ENCODE data around the gene HS6ST1. TPM values are rescaled to one million over a fixed set of nuclear protein-coding genes. Genes with fewer than 3 reads are reported as not detected.

HS6ST1 gene
- total RNA-seq, 1 experiment from 2014 or later: 22.0 TPM

GRCh38 chr2:128234613-128235012, 84.1 kb downstream of the HS6ST1 start:
- Histone ChIP-seq H3K36me3 (ENCODE audit: control insufficient read depth, insufficient read depth, low read length) (no peaks in the 10 kb centered on the region), H3K27me3 (ENCODE audit: control insufficient read depth, insufficient read depth, low read length) (no peaks in the 10 kb centered on the region), H3K4me1 (ENCODE audit: control insufficient read depth, insufficient read depth, low read length) (0 out of 2 replicates have a peak, but pooled peaks cover 3% of the 10 kb centered on the region), H3K27ac (ENCODE audit: low read length) (no peak overlapping the region), H3K4me3 (ENCODE audit: low read depth in 2 of 2, low read length in 2 of 2) (no peak overlapping the region), H3K9me3 (ENCODE audit: control insufficient read depth, insufficient read depth, low read depth, low read length) (no peaks in the 10 kb centered on the region)
- no TSS peak for BruUV-seq (replicated peaks)
- ATAC-seq (no peak), DNase-seq (ENCODE audit: low read depth, low spot score) (no peak)
- TF ChIP-seq TCF7L2 (IDR thresholded peaks at IDR 0.05; ENCODE audit: low read depth, low read length): no peak
- no peak for TF ChIP-seq POLR2AphosphoS5 (IDR thresholded peaks at IDR 0.05; ENCODE audit: low read depth, low read length)
- no peak for TF ChIP-seq CTCF (IDR thresholded peaks at IDR 0.05)
- no peak for TF ChIP-seq SIN3A (IDR thresholded peaks at IDR 0.05; ENCODE audit: borderline replicate concordance, insufficient read depth, low read depth, low read length)
- TF ChIP-seq REST (IDR thresholded peaks at IDR 0.05; ENCODE audit: insufficient read depth in 1 of 2, low read depth in 2 of 2, low read length in 1 of 2): no peak
- in situ Hi-C loops (cut with HindIII; ENCODE audit: low pct_unique_long_range_greater_than_20kb, low sequenced_read_pairs): no loop called here
- intact Hi-C loops (cut with micrococcal nuclease; ENCODE audit: unreplicated experiment): loop anchor here (5.0 kb wide), 2 partner anchors 57 to 83 kb away; partner anchors contain the start of gene HS6ST1
- ChIA-PET POLR2A (no interaction called here), CTCF (no interaction called here)

GRCh38 chr2:128233790-128234395, 84.8 kb downstream of the HS6ST1 start:
- TF ChIP-seq POLR2AphosphoS5 (IDR thresholded peaks at IDR 0.05; ENCODE audit: low read depth, low read length): no peak
- no peak for TF ChIP-seq TCF7L2 (IDR thresholded peaks at IDR 0.05; ENCODE audit: low read depth, low read length)
- no peak for TF ChIP-seq REST (IDR thresholded peaks at IDR 0.05; ENCODE audit: insufficient read depth in 1 of 2, low read depth in 2 of 2, low read length in 1 of 2)
- no peak; the same call in 1 of the 2 replicates for TF ChIP-seq CTCF (IDR thresholded peaks at IDR 0.05)
- no peak for TF ChIP-seq SIN3A (IDR thresholded peaks at IDR 0.05; ENCODE audit: borderline replicate concordance, insufficient read depth, low read depth, low read length)
- ATAC-seq: no peak
- no peaks in the 10 kb centered on the region for H3K36me3 ChIP-seq (ENCODE audit: control insufficient read depth, insufficient read depth, low read length)
- intact Hi-C loops (cut with micrococcal nuclease; ENCODE audit: unreplicated experiment) (loop anchor here (2.0 to 5.0 kb wide), 3 partner anchors 57 to 171 kb away; partner anchors contain the start of gene HS6ST1), in situ Hi-C loops (cut with HindIII; ENCODE audit: low pct_unique_long_range_greater_than_20kb, low sequenced_read_pairs) (no loop called here)
- ChIA-PET POLR2A (no interaction called here), CTCF (no interaction called here)
- no peak overlapping the region for H3K27ac ChIP-seq (ENCODE audit: low read length)
- 0 out of 2 replicates have a peak, but pooled peaks cover 3% of the 10 kb centered on the region for H3K4me1 ChIP-seq (ENCODE audit: control insufficient read depth, insufficient read depth, low read length)
- no peak for DNase-seq (ENCODE audit: low read depth, low spot score)
- no TSS peak for BruUV-seq (replicated peaks)
- no peaks in the 10 kb centered on the region for H3K27me3 ChIP-seq (ENCODE audit: control insufficient read depth, insufficient read depth, low read length)
- no peaks in the 10 kb centered on the region for H3K9me3 ChIP-seq (ENCODE audit: control insufficient read depth, insufficient read depth, low read depth, low read length)
- peak overlapping the region; percentile 62 to 78; a peak in 3 of 4 replicates for H3K4me3 ChIP-seq (ENCODE audit: low read depth in 2 of 2, low read length in 2 of 2)

All from Panc1 (cell line).